GM23248 (cell line): ENCODE data around the gene UPF2. TPM values are rescaled to one million over a fixed set of nuclear protein-coding genes. Genes with fewer than 3 reads are reported as not detected.
"Not testable (repeated sequence)": the region's sequence is repeated elsewhere in the genome, so short reads cannot be mapped to it uniquely, and the experiment has no call there.

Source experiments
- DNase-seq: peaks from one replicate; pipeline ENCODE4 v3.0.0-alpha.2; 2015
- H2AFZ ChIP-seq: fragments of 200-600 bp; sonication (generic); 2 replicates; pipeline ENCODE4 v1.6.1; 2016; ENCODE audit warnings: antibody characterized with exemption
- H3F3A ChIP-seq: fragments of 200-600 bp; sonication (generic); 2 replicates; pipeline ENCODE4 v1.6.1; 2016; ENCODE audit warnings: mild to moderate bottlenecking, antibody characterized with exemption, mixed run types; ENCODE audit not compliant: insufficient read depth
- H3K27ac ChIP-seq: fragments of 200-600 bp; sonication (generic); 2 replicates; pipeline ENCODE4 v1.5.1; 2016; ENCODE audit warnings: mild to moderate bottlenecking
- H3K27me3 ChIP-seq: fragments of 200-600 bp; sonication (generic); replicated peaks from 2 replicates; pipeline ENCODE4 v1.6.1; 2016; ENCODE audit warnings: mild to moderate bottlenecking; ENCODE audit not compliant: insufficient read depth
- H3K36me3 ChIP-seq: fragments of 200-600 bp; sonication (generic); 2 replicates; pipeline ENCODE4 v1.6.1; 2016; ENCODE audit warnings: low read depth, mild to moderate bottlenecking
- H3K4me1 ChIP-seq: fragments of 200-600 bp; sonication (generic); 2 replicates; pipeline ENCODE4 v1.6.1; 2016; ENCODE audit warnings: mild to moderate bottlenecking; ENCODE audit not compliant: insufficient read depth
- H3K4me2 ChIP-seq: fragments of 200-600 bp; sonication (generic); one replicate; pipeline ENCODE4 v1.6.1; 2016; ENCODE audit warnings: mild to moderate bottlenecking; ENCODE audit not compliant: unreplicated experiment
- H3K4me3 ChIP-seq: fragments of 200-600 bp; sonication (generic); 2 replicates; pipeline ENCODE4 v1.5.1; 2016; ENCODE audit warnings: mild to moderate bottlenecking
- H3K79me2 ChIP-seq: fragments of 200-600 bp; sonication (generic); 2 replicates; pipeline ENCODE4 v1.6.1; 2016; ENCODE audit warnings: mild to moderate bottlenecking; ENCODE audit not compliant: insufficient read depth
- H3K9ac ChIP-seq: fragments of 200-600 bp; sonication (generic); 2 replicates; pipeline ENCODE4 v1.6.1; 2016; ENCODE audit warnings: mild to moderate bottlenecking
- H3K9me2 ChIP-seq: fragments of 200-600 bp; sonication (generic); 2 replicates; pipeline ENCODE4 v1.6.1; 2016; ENCODE audit warnings: mixed run types, mild to moderate bottlenecking, moderate library complexity; ENCODE audit not compliant: insufficient read depth
- H3K9me3 ChIP-seq: fragments of 200-600 bp; sonication (generic); one replicate; pipeline ENCODE4 v1.6.1; 2017; ENCODE audit warnings: low read depth
- H4K20me1 ChIP-seq: fragments of 200-600 bp; sonication (generic); 2 replicates; pipeline ENCODE4 v1.6.0; 2016; ENCODE audit not compliant: insufficient read depth
- EZH2 ChIP-seq: fragments of 200-600 bp; sonication (generic); IDR thresholded peaks from 2 replicates; pipeline ENCODE4 v1.6.1; 2018; ENCODE audit warnings: antibody characterized with exemption, mild to moderate bottlenecking; ENCODE audit not compliant: insufficient read depth, poor library complexity, severe bottlenecking
- EZH2phosphoT487 ChIP-seq: fragments of 200-600 bp; sonication (generic); IDR thresholded peaks from 2 replicates; pipeline ENCODE4 v1.6.1; 2018; ENCODE audit warnings: antibody characterized with exemption, moderate library complexity, mild to moderate bottlenecking, low read depth; ENCODE audit not compliant: insufficient read depth
- WGBS, 2 experiments: methylation state at CpG; one replicate each; pipeline ENCODE4 v1.1.6; 2015 to 2017; ENCODE audit warnings: low lambda C conversion rate in 2 of 2, low coverage in 1 of 2; ENCODE audit errors: missing lambda C conversion rate in 2 of 2; 5-methylcytosine and 5-hydroxymethylcytosine counted together
- in situ Hi-C: fragments of 300-500 bp; cut with MboI; formaldehyde crosslinking; loops from 2 replicates; pipeline ENCODE4 v1.15.0; 2020
- polyA plus RNA-seq: library from polyadenylated mRNA; unstranded; fragments of >200 nt; fragmentation: Nextera tagmentation; extraction: Ambion mirVana; gene quantifications from 2 replicates; pipeline ENCODE4 v1.2.1, GENCODE V29; 2016
- total RNA-seq: library from RNA; depleted of rRNA; stranded (reverse); fragments of >200 nt; shearing (Covaris generic); gene quantifications from 2 replicates; pipeline ENCODE4 v1.2.3, GENCODE V29; 2014

The UPF2 gene
- total and polyA plus RNA-seq, 2 experiments from 2014 or later: 12.7 to 14.1 TPM

GRCh38 chr10:12013926-12014325, 28.7 kb downstream of the UPF2 start:
- H3K79me2 ChIP-seq: peaks cover 89% of the 10 kb centered on the region
- no peak for DNase-seq
- no peaks in the 10 kb centered on the region for H4K20me1 ChIP-seq
- H3F3A ChIP-seq: no peaks in the 10 kb centered on the region
- H3K4me2 ChIP-seq: no peak overlapping the region
- H3K9ac ChIP-seq: no peak overlapping the region
- no peaks in the 10 kb centered on the region for H3K9me3 ChIP-seq
- in situ Hi-C loops: no loop called here
- no peak for TF ChIP-seq EZH2phosphoT487
- no peak for TF ChIP-seq EZH2
- H3K27me3 ChIP-seq: no peaks in the 10 kb centered on the region
- no peak overlapping the region for H3K4me3 ChIP-seq
- no peak overlapping the region for H3K27ac ChIP-seq
- peaks cover 21% of the 10 kb centered on the region for H3K36me3 ChIP-seq
- H3K4me1 ChIP-seq: peaks cover 5% of the 10 kb centered on the region; the same call in 1 of the 2 replicates
- H3K9me2 ChIP-seq: no peaks in the 10 kb centered on the region
- 93 to 97% methylated on average over 1 of the region's 1 CpG for WGBS, 2 experiments
- no peak overlapping the region for H2AFZ ChIP-seq

DNA sequence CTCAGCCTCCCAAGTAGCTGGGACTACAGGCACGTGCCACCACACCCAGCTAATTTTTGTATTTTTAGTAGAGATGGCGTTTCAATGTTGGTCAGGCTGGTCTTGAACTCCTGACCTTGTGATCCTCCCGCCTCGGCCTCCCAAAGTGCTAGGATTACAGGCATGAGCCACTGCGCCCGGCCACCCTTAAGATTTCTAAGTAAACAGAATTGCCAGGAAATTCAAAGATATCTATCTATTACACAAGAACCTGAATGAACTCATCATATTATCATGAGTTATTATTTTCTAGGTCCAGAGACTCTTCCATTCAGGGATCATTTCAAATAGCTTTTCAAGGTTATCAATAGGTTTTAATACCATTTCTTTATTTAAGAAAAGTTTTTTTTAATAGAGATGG, 29.2 kb downstream of the UPF2 start:
- H3K9me2 ChIP-seq, H3K27ac ChIP-seq, H3K27me3 ChIP-seq, H4K20me1 ChIP-seq, DNase-seq, H2AFZ ChIP-seq, H3K4me1 ChIP-seq, H3K4me2 ChIP-seq, H3K4me3 ChIP-seq, H3F3A ChIP-seq, in situ Hi-C loops, H3K9me3 ChIP-seq, H3K9ac ChIP-seq: not testable (repeated sequence)
- H3K79me2 ChIP-seq: peaks cover 89% of the 10 kb centered on the region
- 97% methylated on average over 6 of the region's 6 CpGs for WGBS, 2 experiments
- H3K36me3 ChIP-seq: peaks cover 23% of the 10 kb centered on the region

DNA sequence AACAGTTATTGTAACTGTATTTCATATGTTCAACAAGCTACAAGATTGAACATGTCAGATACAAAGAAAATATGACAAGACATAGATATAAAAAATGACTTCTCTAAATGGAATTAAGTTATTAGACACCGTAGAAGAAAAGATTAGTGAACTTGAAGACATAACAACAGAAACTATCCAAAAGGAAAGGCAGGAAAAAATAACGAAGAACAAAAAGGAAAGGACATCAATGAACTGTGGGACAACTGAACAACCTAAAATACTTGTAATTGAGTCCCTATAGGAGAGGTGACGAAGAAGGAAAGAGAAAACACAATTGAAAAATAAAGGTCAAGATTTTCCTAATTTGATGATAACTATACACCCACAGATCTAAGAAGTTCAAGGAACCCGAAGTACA, 32.3 kb downstream of the UPF2 start:
- no peak for DNase-seq
- Histone ChIP-seq H3K79me2 (peaks cover 69% of the 10 kb centered on the region), H3K27ac (no peak overlapping the region), H3K36me3 (peaks cover 34% of the 10 kb centered on the region), H3K9me2 (no peaks in the 10 kb centered on the region), H3K9me3 (no peaks in the 10 kb centered on the region), H3K9ac (no peak overlapping the region), H2AFZ (no peak overlapping the region), H3K4me2 (no peak overlapping the region), H3F3A (no peaks in the 10 kb centered on the region), H3K4me1 (no peaks in the 10 kb centered on the region), H3K4me3 (no peak overlapping the region), H4K20me1 (no peaks in the 10 kb centered on the region), H3K27me3 (no peaks in the 10 kb centered on the region)
- WGBS, 2 experiments: 98% methylated on average over 4 of the region's 4 CpGs
- TF ChIP-seq EZH2 (no peak), EZH2phosphoT487 (no peak)
- in situ Hi-C loops: no loop called here

DNA sequence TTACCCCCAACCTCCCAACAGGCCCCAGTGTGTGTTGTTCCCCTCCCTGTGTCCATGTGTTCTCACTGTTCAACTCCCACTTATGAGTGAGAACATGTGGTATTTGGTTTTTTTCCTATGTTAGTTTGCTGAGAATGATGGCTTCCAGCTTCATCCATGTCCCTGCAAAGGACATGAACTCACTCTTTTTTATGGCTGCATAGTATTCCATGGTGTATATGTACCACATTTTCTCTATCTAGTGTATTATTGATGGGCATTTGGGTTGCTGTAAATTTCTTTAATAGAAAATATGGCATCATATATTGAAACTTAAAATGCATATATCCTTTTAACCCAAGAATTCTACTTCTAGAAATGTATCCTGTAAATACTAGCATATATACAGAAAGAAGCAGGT, 33.8 kb downstream of the UPF2 start:
- DNase-seq, H3K27me3 ChIP-seq: not testable (repeated sequence)

DNA sequence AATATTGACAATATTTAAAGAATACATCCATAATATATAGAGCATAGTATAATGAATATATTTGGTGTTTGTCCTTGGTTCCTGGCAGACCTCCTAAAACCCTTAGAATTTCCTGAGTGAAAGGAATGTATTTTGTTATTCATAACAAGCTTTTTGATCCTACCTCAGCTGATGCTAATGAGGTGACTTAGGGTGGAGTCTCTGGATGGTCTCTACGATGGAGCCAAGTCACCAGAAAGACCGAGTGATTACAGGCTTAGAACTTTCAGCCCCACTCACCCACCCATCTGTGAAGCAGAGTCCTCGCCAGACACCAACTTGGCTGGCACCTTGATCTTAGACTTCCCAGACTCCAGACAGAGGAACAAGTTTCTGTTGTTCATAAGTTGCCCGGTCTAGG, 35.9 kb downstream of the UPF2 start:
- Histone ChIP-seq H3K27ac (no peak overlapping the region), H3K9me3 (no peaks in the 10 kb centered on the region), H3K36me3 (peaks cover 60% of the 10 kb centered on the region), H3K79me2 (peaks cover 45% of the 10 kb centered on the region), H3K4me1 (no peaks in the 10 kb centered on the region), H3F3A (no peaks in the 10 kb centered on the region), H4K20me1 (no peaks in the 10 kb centered on the region), H3K4me3 (no peak overlapping the region), H2AFZ (no peak overlapping the region), H3K27me3 (no peaks in the 10 kb centered on the region), H3K9ac (no peak overlapping the region), H3K4me2 (no peak overlapping the region), H3K9me2 (no peaks in the 10 kb centered on the region)
- DNase-seq: no peak
- WGBS, 2 experiments: 86 to 93% methylated on average over 4 of the region's 4 CpGs
- TF ChIP-seq EZH2phosphoT487 (no peak), EZH2 (no peak)
- in situ Hi-C loops: no loop called here

More for the DNA sequence above, 33.8 kb downstream of the UPF2 start:
- Histone ChIP-seq H3K36me3 (peaks cover 42% of the 10 kb centered on the region), H3K79me2 (peaks cover 54% of the 10 kb centered on the region)
- H2AFZ ChIP-seq, H3K27ac ChIP-seq, in situ Hi-C loops, H3K9ac ChIP-seq, H3F3A ChIP-seq, H3K4me2 ChIP-seq, H3K9me2 ChIP-seq, H3K4me3 ChIP-seq, H4K20me1 ChIP-seq, H3K9me3 ChIP-seq, H3K4me1 ChIP-seq: not testable (repeated sequence)
